Measurements from ENCODE around the gene RAB3IL1.

Gene RAB3IL1

GRCh38 chr11:61918251-61918937 is 1.0 kb upstream of the RAB3IL1 start:
- TF ChIP-seq CTCF (IDR thresholded peaks at IDR 0.05; ENCODE audit: insufficient read depth, missing control alignments): no peak
- no peak for FAIRE-seq

GRCh38 chr11:61916737-61917333 is 531 bp downstream of the RAB3IL1 start:
- DNase-seq (ENCODE audit: insufficient read length, low spot score) (no peak), FAIRE-seq (no peak)
- no peak for TF ChIP-seq CTCF (IDR thresholded peaks at IDR 0.05; ENCODE audit: insufficient read depth, missing control alignments)

More at GRCh38 chr11:61918251-61918937, 1.0 kb upstream of the RAB3IL1 start:
- DNase-seq (ENCODE audit: insufficient read length, low spot score): peak; percentile 25

DNA sequence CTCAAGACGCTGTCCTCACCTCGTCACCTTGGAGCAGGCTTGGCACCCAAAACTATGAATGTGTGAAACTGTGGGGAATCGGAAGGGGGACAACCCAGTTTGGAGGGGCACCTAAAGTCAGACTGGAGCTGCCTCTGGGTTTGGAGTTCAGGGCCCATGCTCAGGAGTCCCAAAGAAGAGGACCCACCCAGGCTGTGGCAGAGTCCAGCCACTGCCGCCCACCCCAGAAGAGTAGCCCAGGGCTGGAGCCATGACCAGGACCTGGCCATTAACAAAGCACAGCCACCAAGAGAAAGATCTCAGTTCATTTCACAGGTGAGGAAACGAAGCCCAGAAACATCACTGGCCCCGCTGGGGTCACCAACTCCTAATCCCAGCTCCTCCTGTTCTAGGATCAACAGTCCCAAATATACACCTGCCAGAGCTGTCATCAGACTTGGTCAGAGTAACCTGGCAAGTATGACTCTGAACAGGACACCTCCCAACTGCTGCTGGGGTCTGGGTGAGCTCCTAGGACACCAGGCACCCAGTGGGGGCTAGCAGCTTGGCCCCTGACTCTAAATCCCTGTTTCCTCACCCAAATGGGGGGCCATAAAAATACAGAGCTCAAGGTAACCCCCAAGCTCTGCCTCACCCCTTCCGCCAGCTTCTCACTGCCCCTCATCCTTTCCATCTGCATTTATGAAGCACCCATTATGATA is 2.7 kb downstream of the RAB3IL1 start:
- TF ChIP-seq CTCF (IDR thresholded peaks at IDR 0.05; ENCODE audit: insufficient read depth, missing control alignments): no peak
- DNase-seq (ENCODE audit: insufficient read length, low spot score) (peak; percentile 12), FAIRE-seq (no peak)

GRCh38 chr11:61913699-61914395 is 3.5 kb downstream of the RAB3IL1 start:
- TF ChIP-seq CTCF (IDR thresholded peaks at IDR 0.05; ENCODE audit: insufficient read depth, missing control alignments): no peak
- DNase-seq (ENCODE audit: insufficient read length, low spot score): peak; percentile 11
- no peak for FAIRE-seq

- FAIRE-seq (no peak), DNase-seq (ENCODE audit: insufficient read length, low spot score) (peak; percentile 10)
Observed at GRCh38 chr11:61912991-61913698, 4.2 kb downstream of the RAB3IL1 start.

More at GRCh38 chr11:61912991-61913698, 4.2 kb downstream of the RAB3IL1 start:
- TF ChIP-seq CTCF (IDR thresholded peaks at IDR 0.05; ENCODE audit: insufficient read depth, missing control alignments): no peak

Data from D721Med (cell line).